Suprapubic skin (tissue), 4 donors: Measurements from ENCODE around the gene SNX8.

ENCODE experiments used
- CTCF ChIP-seq, 2 donors: fragments of 200-600 bp in 1 of 2; fragments of 450-650 bp in 1 of 2; sonication (generic) in 1 of 2; IDR thresholded peaks; one replicate each; pipeline ENCODE4 v1.5.1; 2016 to 2019; ENCODE audit warnings: antibody characterized with exemption in 2 of 2, mild to moderate bottlenecking in 1 of 2, moderate library complexity in 1 of 2
- POLR2A ChIP-seq, 2 donors: fragments of 450-650 bp; IDR thresholded peaks; one replicate each; pipeline ENCODE4 v1.6.1; 2017; ENCODE audit warnings: antibody characterized with exemption in 2 of 2, mild to moderate bottlenecking in 2 of 2, moderate library complexity in 2 of 2
- POLR2AphosphoS5 ChIP-seq, 3 donors: sonication (generic); formaldehyde crosslinking; IDR thresholded peaks; one replicate each; pipeline ENCODE4 v1.6.1; 2017; ENCODE audit warnings: antibody characterized with exemption in 3 of 3

- TF ChIP-seq CTCF (IDR thresholded peaks at IDR 0.05) (no peak), POLR2A (IDR thresholded peaks at IDR 0.05) (no peak), POLR2AphosphoS5 (IDR thresholded peaks at IDR 0.05) (no peak)
These were observed 24.6 kb downstream of the SNX8 start for GRCh38 chr7:2289621-2290020.
